ENCODE results near the gene PAN3.
"Not testable (repeated sequence)": the region's sequence is repeated elsewhere in the genome, so short reads cannot be mapped to it uniquely, and the experiment has no call there.

The PAN3 gene

GRCh38 chr13:28137596-28137995 lies 749 bp upstream of the PAN3 start:
- no peak for FAIRE-seq

- no peak for FAIRE-seq
Observed at GRCh38 chr13:28138756-28139470, 568 bp downstream of the PAN3 start.

GRCh38 chr13:28140433-28141125 lies 2.2 kb downstream of the PAN3 start:
- no peak for FAIRE-seq

GRCh38 chr13:28141542-28141941 lies 3.2 kb downstream of the PAN3 start:
- not testable (repeated sequence) for FAIRE-seq

GRCh38 chr13:28145049-28145448 lies 6.7 kb downstream of the PAN3 start:
- FAIRE-seq = no peak

- no peak for FAIRE-seq
Observed at GRCh38 chr13:28147495-28147894, 9.2 kb downstream of the PAN3 start.

- FAIRE-seq = no peak
Observed at GRCh38 chr13:28159057-28159456, 20.7 kb downstream of the PAN3 start.

- FAIRE-seq = no peak
Observed at GRCh38 chr13:28161370-28161769, 23.0 kb downstream of the PAN3 start.

GRCh38 chr13:28163587-28163986 lies 25.2 kb downstream of the PAN3 start:
- FAIRE-seq = no peak

- FAIRE-seq = no peak
Observed at GRCh38 chr13:28166257-28166656, 27.9 kb downstream of the PAN3 start.

GRCh38 chr13:28171266-28171665 lies 32.9 kb downstream of the PAN3 start:
- FAIRE-seq = no peak

- FAIRE-seq = no peak
Observed at GRCh38 chr13:28172947-28173346, 34.6 kb downstream of the PAN3 start.

- FAIRE-seq = no peak
Observed at GRCh38 chr13:28173793-28174192, 35.4 kb downstream of the PAN3 start.

GRCh38 chr13:28177327-28177726 lies 39.0 kb downstream of the PAN3 start:
- no peak for FAIRE-seq

GRCh38 chr13:28177877-28178276 lies 39.5 kb downstream of the PAN3 start:
- FAIRE-seq = no peak

- no peak for FAIRE-seq
Observed at GRCh38 chr13:28179974-28180373, 41.6 kb downstream of the PAN3 start.

GRCh38 chr13:28181413-28181812 lies 43.1 kb downstream of the PAN3 start:
- no peak for FAIRE-seq

- no peak for FAIRE-seq
Observed at GRCh38 chr13:28185256-28185655, 46.9 kb downstream of the PAN3 start.

- FAIRE-seq = no peak
Observed at GRCh38 chr13:28199089-28199488, 60.7 kb downstream of the PAN3 start.

GRCh38 chr13:28204043-28204442 lies 65.7 kb downstream of the PAN3 start:
- FAIRE-seq = no peak

GRCh38 chr13:28204690-28205443 lies 66.5 kb downstream of the PAN3 start:
- FAIRE-seq = no peak

- no peak for FAIRE-seq
Observed at GRCh38 chr13:28218679-28219078, 80.3 kb downstream of the PAN3 start.

- no peak for FAIRE-seq
Observed at GRCh38 chr13:28219408-28220099, 81.2 kb downstream of the PAN3 start.
